Stomach (tissue), 9 donors: Measurements from ENCODE around the gene GRB10. TPM values are rescaled to one million over a fixed set of nuclear protein-coding genes. Genes with fewer than 3 reads are reported as not detected.

Experiments
- DNase-seq, 2 donors: peaks; one replicate each; pipeline versions ENCODE4 v3.0.0 to v3.0.0-alpha.2; 2013 to 2019
- H3K27ac ChIP-seq, 5 donors: fragments of 200-600 bp in 4 of 5; sonication (generic) in 4 of 5; one replicate each; pipeline ENCODE4 v1.5.1; 2013 to 2019; ENCODE audit warnings: mild to moderate bottlenecking in 1 of 5, moderate library complexity in 1 of 5
- H3K27me3 ChIP-seq, 3 donors: fragments of 200-600 bp; sonication (generic); one replicate each; pipeline ENCODE4 v1.5.1; 2017 to 2019; ENCODE audit warnings: mixed run types in 1 of 3
- H3K36me3 ChIP-seq, 4 donors: fragments of 200-600 bp; sonication (generic); 1 replicate in 3 of 4; 2 replicates in 1 of 4; pipeline ENCODE4 v1.5.1; 2016 to 2019
- H3K4me1 ChIP-seq, 4 donors: fragments of 200-600 bp; sonication (generic); one replicate each; pipeline ENCODE4 v1.5.1; 2016 to 2019
- H3K4me3 ChIP-seq, 4 donors: fragments of 200-600 bp; sonication (generic) in 3 of 4; one replicate each; pipeline ENCODE4 v1.5.1; 2016 to 2019; ENCODE audit warnings: mild to moderate bottlenecking in 1 of 4
- H3K9me3 ChIP-seq, 4 donors: fragments of 200-600 bp; sonication (generic); one replicate each; pipeline ENCODE4 v1.5.1; 2016 to 2019
- EP300 ChIP-seq: sonication (generic); formaldehyde crosslinking; IDR thresholded peaks from one replicate; pipeline ENCODE4 v1.6.1; 2017; ENCODE audit warnings: antibody characterized with exemption
- POLR2A ChIP-seq, 4 donors: fragments of 450-650 bp; IDR thresholded peaks; one replicate each; pipeline ENCODE4 v1.6.1; 2016; ENCODE audit warnings: antibody characterized with exemption in 4 of 4, control low read depth in 2 of 4, mild to moderate bottlenecking in 1 of 4, moderate library complexity in 1 of 4
- POLR2AphosphoS5 ChIP-seq, 3 donors: sonication (generic); formaldehyde crosslinking; IDR thresholded peaks; one replicate each; pipeline ENCODE4 v1.6.1; 2016; ENCODE audit warnings: antibody characterized with exemption in 3 of 3
- WGBS, 5 donors: extraction: QIAGEN DNeasy Blood & Tissue Kit in 3 of 5; methylation state at CpG; one replicate each; pipeline versions ENCODE4 v1.1.5 to v1.1.7; 2013 to 2018; 5-methylcytosine and 5-hydroxymethylcytosine counted together
- intact Hi-C: fragments of 100-400 bp; cut with DNase I; formaldehyde crosslinking; loops from one replicate; pipeline ENCODE4 v1.15.1; 2023; ENCODE audit warnings: low total_unique reads
- polyA plus RNA-seq, 3 donors: library from polyadenylated mRNA; stranded (reverse); fragments of 200-250 nt; gene quantifications; one replicate each; pipeline ENCODE4 v1.2.3, GENCODE V29; 2013
- total RNA-seq, 5 donors: library from RNA; depleted of rRNA; stranded (reverse); fragments of >200 nt; gene quantifications; one replicate each; pipeline versions ENCODE4 v1.1.0 to v1.2.3, GENCODE V29; 2014 to 2016
- TF ChIP-seq, protein P1 (sequence below), 7 experiments: fragments of 450-650 bp in 4 of 7; fragments of 200-600 bp in 3 of 7; sonication (generic) in 3 of 7; IDR thresholded peaks; one replicate each; pipeline ENCODE4 v1.5.1; 2016 to 2019; ENCODE audit warnings: antibody characterized with exemption in 7 of 7, control low read depth in 2 of 7, mild to moderate bottlenecking in 1 of 7
- donor health status: healthy with polysubstance abuse.
- donor health status: Bipolar disorder and iron deficiency.
- donor health status: healthy.

The GRB10 gene
- total and polyA plus RNA-seq, 8 donors: 10.2 to 84.9 (median 49.6) TPM

DNA sequence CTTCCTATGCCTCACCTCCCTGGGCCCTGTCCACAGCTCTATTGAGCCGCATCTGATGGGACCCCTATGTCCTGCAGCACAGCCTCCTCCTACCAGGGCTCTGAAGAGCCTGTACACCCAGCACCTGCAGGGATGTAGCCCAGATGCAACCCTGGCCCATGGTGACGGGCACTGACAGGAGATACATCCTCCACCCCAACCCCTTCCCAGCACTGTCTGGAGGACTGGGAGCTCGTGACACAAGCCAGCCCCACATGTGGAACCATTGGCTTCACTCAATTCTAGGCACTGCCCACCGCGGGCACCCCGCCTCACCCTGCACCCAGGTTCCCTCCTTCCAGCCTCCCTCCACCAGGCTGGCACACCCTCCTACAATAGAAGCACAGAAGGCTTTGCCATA, 2.6 kb upstream of the GRB10 start:
- WGBS, 5 donors: 89 to 95% (median 91%) methylated on average over 6 of the region's 6 CpGs
- peaks cover 14 to 82% (median 45%) of the 10 kb centered on the region in 4 donors for H3K4me1 ChIP-seq
- no peaks in the 10 kb centered on the region for H3K27me3 ChIP-seq
- intact Hi-C loops: loop anchor here (10.0 kb wide), 1 partner anchor 269 kb away; no protein-coding TSS in a partner anchor
- DNase-seq: no peak
- no peak overlapping the region for H3K4me3 ChIP-seq
- TF ChIP-seq EP300: no peak
- no peak for TF ChIP-seq POLR2AphosphoS5 (IDR thresholded peaks at IDR 0.05)
- TF ChIP-seq, protein P1, sequence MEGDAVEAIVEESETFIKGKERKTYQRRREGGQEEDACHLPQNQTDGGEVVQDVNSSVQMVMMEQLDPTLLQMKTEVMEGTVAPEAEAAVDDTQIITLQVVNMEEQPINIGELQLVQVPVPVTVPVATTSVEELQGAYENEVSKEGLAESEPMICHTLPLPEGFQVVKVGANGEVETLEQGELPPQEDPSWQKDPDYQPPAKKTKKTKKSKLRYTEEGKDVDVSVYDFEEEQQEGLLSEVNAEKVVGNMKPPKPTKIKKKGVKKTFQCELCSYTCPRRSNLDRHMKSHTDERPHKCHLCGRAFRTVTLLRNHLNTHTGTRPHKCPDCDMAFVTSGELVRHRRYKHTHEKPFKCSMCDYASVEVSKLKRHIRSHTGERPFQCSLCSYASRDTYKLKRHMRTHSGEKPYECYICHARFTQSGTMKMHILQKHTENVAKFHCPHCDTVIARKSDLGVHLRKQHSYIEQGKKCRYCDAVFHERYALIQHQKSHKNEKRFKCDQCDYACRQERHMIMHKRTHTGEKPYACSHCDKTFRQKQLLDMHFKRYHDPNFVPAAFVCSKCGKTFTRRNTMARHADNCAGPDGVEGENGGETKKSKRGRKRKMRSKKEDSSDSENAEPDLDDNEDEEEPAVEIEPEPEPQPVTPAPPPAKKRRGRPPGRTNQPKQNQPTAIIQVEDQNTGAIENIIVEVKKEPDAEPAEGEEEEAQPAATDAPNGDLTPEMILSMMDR (IDR thresholded peaks at IDR 0.05): no peak
- no peak for TF ChIP-seq POLR2A (IDR thresholded peaks at IDR 0.05)
- no peaks in the 10 kb centered on the region for H3K36me3 ChIP-seq
- H3K27ac ChIP-seq: no peak overlapping the region
- peaks cover 0 to 9% (median 4%) of the 10 kb centered on the region in 4 donors for H3K9me3 ChIP-seq

DNA sequence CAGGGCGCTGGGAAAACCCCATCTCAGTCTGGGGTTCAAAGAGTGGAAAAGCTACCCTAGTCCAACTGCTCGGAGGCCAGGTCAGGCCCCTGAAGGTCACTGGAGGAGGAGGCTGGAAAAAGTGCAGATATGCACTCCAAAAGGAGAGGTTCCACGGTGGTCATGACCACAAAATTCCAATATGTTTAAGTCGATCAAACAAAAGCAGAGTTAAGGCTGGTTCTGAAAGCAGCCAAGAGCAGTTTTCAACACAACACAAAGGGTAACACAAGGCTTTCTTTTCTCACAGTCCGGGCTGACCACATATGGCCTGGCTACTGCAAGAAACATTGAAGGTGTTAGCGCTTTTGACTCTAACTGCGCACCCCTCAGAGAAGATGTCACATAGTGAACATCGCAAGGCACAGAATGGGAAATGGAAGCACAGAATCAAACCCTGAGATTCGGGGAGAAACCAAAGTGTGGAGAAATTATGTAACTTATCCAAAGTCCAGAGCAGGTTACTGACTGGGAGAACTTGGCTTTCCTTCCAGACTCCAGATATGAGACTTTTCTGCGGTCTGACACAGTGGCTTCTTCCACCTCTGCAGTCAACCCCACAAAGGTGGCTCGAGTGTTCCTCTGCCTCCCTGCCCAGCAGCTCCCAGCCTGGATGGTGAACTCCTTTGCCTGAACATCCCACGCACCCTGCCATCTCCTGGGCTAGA, 1.3 kb upstream of the GRB10 start:
- peaks cover 14 to 79% (median 49%) of the 10 kb centered on the region in 4 donors for H3K4me1 ChIP-seq
- intact Hi-C loops: loop anchor here (10.0 kb wide), 1 partner anchor 271 kb away; no protein-coding TSS in a partner anchor
- no peak for DNase-seq
- H3K27me3 ChIP-seq: no peaks in the 10 kb centered on the region
- H3K9me3 ChIP-seq: peaks cover 0 to 9% (median 4%) of the 10 kb centered on the region in 4 donors
- no peak overlapping the region for H3K27ac ChIP-seq
- 69 to 82% (median 75%) methylated on average over 12 of the region's 12 CpGs for WGBS, 5 donors
- no peak overlapping the region for H3K4me3 ChIP-seq
- TF ChIP-seq POLR2A (IDR thresholded peaks at IDR 0.05): no peak
- TF ChIP-seq, protein P1 (IDR thresholded peaks at IDR 0.05): no peak
- TF ChIP-seq POLR2AphosphoS5 (IDR thresholded peaks at IDR 0.05): no peak
- TF ChIP-seq EP300: no peak
- no peaks in the 10 kb centered on the region for H3K36me3 ChIP-seq

DNA sequence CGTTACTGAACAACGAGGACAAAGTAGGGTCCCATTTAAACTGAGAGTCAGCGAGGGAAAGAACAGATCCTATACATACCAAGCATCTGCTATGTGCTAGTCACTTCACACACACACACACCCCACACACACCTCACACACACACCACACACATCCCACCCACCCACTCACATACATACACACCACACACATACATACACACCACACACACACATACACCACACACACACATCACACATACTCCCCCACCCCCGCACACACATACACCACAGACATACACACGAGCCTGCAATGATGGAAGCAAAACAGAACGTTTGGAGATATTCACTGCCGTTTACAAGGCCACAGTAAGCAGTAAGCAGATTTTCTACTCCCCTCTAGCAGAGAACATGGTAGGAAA, 607 bp upstream of the GRB10 start:
- intact Hi-C loops: loop anchor here (10.0 kb wide), 1 partner anchor 271 kb away; no protein-coding TSS in a partner anchor
- H3K4me1 ChIP-seq: peaks cover 14 to 81% (median 53%) of the 10 kb centered on the region in 4 donors
- peak overlapping the region in 1 of 5 donors; percentile 68 for H3K27ac ChIP-seq

More for the DNA sequence above, 607 bp upstream of the GRB10 start:
- no peak for TF ChIP-seq POLR2AphosphoS5 (IDR thresholded peaks at IDR 0.05)
- TF ChIP-seq EP300: no peak
- TF ChIP-seq, protein P1 (IDR thresholded peaks at IDR 0.05): no peak
- TF ChIP-seq POLR2A (IDR thresholded peaks at IDR 0.05): no peak
- H3K27me3 ChIP-seq: no peaks in the 10 kb centered on the region
- H3K4me3 ChIP-seq: peak overlapping the region; percentile 49 to 65 (median 59)
- WGBS, 5 donors: 45 to 68% (median 58%) methylated on average over 7 of the region's 7 CpGs
- H3K9me3 ChIP-seq: peaks cover 0 to 3% (median 2%) of the 10 kb centered on the region in 4 donors
- DNase-seq: no peak
- H3K36me3 ChIP-seq: no peaks in the 10 kb centered on the region
